Neural progenitor cell (in vitro differentiated cells): ENCODE data around the gene DNAI2.

ENCODE experiments used
- EZH2 ChIP-seq: fragments of 200-600 bp; sonication (generic); IDR thresholded peaks from 2 replicates; pipeline ENCODE4 v1.6.1; 2017; ENCODE audit warnings: antibody characterized with exemption, mild to moderate bottlenecking, moderate library complexity
- EZH2phosphoT487 ChIP-seq: fragments of 200-600 bp; sonication (generic); IDR thresholded peaks from 2 replicates; pipeline ENCODE4 v1.6.1; 2017; ENCODE audit warnings: antibody characterized with exemption
- TF ChIP-seq, protein P1 (sequence below): fragments of 200-600 bp; sonication (generic); IDR thresholded peaks from 2 replicates; pipeline ENCODE4 v1.5.1; 2017; ENCODE audit warnings: antibody characterized with exemption, mild to moderate bottlenecking

DNA sequence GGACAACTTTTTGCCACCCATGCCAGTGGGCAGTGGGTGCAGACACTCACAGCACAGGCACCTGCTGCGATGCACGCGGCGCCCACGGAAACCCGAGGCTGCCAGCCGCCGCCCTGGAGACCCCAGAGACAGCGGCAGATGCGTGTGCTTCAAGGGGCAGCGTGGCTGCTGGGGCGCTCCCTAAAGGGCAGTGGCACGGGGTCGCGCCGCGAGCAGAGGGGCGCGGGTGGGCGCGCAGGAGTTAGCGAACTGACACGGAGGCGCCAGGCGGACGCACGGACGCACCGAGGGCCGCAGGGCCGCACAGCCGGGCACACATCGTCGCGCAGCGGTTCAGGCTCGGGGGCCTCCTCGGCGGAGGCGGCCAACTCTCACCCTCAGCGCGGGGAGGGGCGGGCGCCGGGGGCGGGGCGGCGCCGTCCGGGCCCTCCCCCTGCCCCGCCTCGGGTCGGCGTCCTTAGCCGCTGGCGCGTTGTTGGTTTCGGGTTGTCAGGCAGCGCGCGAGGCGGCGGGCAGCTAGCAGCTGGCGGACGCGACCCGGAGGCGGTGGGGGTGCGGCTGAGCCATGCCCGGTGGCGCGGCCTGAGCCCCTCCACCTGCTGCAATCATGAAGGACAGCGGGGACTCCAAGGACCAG is 51.8 kb downstream of the DNAI2 start, which contains the start of gene KIF19:
- TF ChIP-seq, protein P1, sequence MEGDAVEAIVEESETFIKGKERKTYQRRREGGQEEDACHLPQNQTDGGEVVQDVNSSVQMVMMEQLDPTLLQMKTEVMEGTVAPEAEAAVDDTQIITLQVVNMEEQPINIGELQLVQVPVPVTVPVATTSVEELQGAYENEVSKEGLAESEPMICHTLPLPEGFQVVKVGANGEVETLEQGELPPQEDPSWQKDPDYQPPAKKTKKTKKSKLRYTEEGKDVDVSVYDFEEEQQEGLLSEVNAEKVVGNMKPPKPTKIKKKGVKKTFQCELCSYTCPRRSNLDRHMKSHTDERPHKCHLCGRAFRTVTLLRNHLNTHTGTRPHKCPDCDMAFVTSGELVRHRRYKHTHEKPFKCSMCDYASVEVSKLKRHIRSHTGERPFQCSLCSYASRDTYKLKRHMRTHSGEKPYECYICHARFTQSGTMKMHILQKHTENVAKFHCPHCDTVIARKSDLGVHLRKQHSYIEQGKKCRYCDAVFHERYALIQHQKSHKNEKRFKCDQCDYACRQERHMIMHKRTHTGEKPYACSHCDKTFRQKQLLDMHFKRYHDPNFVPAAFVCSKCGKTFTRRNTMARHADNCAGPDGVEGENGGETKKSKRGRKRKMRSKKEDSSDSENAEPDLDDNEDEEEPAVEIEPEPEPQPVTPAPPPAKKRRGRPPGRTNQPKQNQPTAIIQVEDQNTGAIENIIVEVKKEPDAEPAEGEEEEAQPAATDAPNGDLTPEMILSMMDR, result no peak
- TF ChIP-seq EZH2 (peak; percentile 66), EZH2phosphoT487 (no peak)
